Renal pelvis (tissue), 4 donors: Measurements from ENCODE around the gene AIRE. TPM values are rescaled to one million over a fixed set of nuclear protein-coding genes. Genes with fewer than 3 reads are reported as not detected.

Experiments used
- DNase-seq: peaks from one replicate; pipeline ENCODE4 v3.0.0-alpha.2; 2013
- polyA plus RNA-seq, 3 donors: library from polyadenylated mRNA; unstranded; fragments of 120-200 nt; gene quantifications; one replicate each; pipeline ENCODE4 v1.2.1, GENCODE V29; 2013; ENCODE audit not compliant: insufficient read length in 3 of 3

AIRE gene
- polyA plus RNA-seq, 3 donors, result 0.44 to 0.99 (median 0.52) TPM

DNA sequence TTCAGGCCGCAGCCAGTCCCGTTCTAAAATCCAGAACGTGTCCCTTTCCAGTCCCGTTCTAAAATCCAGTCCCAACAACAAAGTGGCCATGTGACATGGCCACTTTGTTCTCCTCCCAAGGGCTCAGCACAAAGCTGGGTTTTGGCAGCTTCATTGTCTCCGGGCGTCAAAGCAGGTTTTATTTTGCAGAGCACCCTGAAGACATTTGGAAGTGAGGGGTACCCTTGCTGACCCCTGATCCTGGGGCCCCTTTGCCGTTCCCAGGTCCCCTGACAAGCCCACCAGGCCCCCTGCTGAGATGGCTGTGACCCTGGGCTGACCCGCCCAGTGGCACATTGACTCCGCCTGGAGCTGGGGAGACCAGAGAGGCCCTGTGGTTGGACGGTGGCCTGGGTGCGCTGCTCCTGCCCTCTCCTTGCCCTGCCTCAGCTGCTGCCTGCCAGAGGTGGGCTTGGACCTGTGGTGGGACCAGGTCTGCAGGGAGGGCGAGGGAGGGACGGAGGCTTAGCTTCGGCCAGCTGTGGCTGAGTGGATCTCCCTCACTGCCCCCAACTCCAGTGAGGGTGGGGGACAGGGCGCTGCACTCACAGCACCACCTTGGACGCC, 18.4 kb downstream of the AIRE start:
- no peak for DNase-seq

DNA sequence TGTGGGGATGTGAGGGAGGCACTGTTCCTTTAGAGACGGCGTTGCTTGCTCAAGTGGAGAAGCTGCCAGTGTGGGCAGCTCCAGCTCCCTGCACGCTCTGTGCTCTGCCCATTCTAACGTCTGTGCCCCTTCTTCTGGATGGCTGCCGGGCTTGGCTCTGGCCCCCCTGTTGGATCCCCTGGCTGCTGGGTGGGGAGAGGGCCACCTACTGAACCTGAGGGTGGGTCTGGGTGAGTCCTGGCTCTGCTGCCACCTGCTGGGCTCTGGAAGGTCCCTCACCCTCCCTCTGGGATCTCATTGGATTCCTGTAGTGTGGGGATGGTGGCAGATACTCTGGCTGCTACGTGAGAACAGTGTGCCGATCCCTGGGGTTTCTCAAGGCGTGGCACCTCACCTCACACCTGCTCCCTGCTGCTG, 19.2 kb downstream of the AIRE start:
- DNase-seq, result peak; percentile 52

DNA sequence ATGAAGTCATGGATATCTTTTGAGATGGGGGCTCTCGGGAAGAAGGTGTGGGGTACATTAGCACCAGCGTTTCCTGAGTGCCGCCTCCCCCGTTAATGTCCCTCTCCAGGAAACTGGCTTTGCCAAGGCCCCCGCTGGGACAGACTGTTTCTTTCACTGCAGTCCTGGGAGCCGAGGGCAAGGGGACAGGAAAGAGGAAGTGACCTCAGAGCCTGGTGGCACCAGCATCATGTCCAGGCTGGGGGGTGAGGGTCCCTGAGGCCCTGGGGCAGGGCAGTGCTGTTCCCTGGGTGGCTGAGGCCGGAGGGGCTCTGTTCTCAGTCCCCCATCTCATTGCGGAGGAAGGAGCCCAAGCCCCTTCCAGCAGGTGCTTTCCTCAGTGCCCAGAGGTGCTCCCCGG, 20.0 kb downstream of the AIRE start:
- no peak for DNase-seq

DNA sequence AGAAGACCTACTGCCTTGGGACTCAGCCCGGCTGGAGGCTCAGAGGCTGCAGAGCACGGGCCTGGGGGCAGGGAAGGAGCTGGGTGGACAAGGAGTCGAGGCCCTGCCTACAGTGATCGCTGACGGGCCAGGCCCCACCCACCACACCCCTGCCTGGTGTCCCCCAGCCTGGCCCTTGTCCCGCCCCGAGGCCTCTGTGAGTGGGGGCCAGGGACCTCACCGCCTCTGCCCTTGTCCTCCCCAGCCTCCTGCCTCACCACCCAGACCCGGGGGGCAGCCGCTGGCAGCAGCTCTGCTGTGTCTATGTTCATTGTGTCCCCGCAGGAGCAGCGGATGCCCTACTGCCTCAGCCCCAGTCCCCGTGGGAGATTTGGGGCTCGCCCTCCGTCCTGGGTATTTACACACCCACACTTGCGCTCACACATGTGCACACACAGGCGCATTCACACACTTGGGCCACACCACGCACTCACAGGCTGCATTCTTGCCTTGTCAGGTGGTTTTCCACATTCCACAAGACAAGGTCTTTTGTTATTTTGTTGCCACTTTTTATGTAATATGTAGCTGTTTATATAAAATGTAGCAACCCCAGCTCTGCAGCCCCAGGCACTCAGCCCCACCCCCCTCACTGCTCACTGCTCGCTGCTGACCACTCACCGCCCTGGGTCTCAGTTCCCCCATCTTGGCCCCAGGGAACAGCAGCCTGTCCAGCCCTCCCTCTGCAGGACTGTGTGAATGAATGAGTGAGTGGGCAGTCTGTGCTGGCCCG, 21.4 kb downstream of the AIRE start:
- no peak for DNase-seq

- no peak for DNase-seq
Observed at GRCh38 chr21:44310628-44311507, 25.2 kb downstream of the AIRE start.

DNA sequence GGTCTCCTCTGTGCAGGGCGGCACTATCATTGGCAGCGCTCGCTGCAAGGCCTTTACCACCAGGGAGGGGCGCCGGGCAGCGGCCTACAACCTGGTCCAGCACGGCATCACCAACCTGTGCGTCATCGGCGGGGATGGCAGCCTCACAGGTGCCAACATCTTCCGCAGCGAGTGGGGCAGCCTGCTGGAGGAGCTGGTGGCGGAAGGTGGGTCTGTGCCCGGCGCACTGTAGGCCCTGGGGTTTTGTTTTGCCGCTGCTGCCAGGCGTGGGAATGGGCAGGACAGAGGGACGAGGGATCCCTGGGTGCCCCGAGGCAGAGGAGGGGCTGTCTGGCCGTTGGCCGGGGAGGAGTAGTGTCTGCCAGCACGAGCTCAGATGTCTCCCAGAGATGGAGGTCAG, 26.4 kb downstream of the AIRE start:
- no peak for DNase-seq

DNA sequence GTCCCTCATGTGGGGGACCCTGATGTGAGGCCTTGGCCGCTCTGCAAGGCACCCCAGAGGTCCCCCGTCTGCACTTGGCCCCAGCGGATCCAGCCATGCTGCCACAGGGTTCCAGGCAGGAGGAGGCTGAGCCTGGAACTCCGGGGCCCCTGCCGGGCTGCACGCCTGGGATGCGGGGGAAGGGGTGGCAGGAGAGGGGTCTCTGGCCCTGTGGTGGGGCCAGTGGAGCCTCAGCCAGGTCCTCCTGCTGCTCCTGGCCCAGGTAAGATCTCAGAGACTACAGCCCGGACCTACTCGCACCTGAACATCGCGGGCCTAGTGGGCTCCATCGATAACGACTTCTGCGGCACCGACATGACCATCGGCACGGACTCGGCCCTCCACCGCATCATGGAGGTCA, 27.0 kb downstream of the AIRE start:
- DNase-seq, result no peak

DNA sequence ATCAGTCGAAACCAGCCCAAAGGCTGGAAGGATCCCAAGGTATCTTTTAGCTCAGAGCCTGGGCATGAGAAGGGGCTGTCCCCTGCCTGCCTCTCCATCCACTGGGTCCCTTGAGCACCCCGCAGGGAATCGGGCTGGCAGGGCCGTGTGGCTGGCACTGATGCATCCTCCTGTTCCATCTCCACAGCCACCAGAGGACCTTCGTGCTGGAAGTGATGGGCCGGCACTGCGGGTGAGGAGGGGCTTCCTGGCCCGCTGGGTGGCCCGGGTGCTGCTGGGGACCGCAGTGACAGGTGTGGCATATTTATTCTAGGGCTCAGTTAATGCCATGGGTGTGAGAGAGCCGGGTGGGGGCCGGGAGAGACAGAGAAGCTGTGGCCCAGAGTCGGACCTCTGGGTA, 27.8 kb downstream of the AIRE start:
- DNase-seq, result no peak

GRCh38 chr21:44314128-44314527, 28.5 kb downstream of the AIRE start:
- DNase-seq, result no peak

DNA sequence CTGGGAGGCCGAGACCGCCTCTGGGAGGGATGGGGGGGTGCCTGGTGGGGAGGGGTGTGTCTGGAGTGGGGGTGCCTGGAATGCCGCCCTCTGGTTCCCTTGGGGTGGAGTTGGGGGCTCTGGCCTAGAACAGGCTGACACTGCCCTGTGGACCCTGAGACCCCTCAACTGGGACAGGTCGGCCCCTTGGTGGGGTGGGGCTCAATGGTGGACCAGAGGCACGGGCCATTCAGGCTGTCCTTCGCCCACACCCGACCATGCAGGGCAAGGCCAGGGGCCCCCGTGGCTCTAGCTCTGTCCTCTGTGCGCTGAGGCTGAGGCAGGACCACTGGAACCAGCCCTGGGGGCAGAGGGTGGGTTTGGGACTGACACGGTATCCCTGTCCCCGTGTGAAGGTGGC, 28.9 kb downstream of the AIRE start:
- no peak for DNase-seq

DNA sequence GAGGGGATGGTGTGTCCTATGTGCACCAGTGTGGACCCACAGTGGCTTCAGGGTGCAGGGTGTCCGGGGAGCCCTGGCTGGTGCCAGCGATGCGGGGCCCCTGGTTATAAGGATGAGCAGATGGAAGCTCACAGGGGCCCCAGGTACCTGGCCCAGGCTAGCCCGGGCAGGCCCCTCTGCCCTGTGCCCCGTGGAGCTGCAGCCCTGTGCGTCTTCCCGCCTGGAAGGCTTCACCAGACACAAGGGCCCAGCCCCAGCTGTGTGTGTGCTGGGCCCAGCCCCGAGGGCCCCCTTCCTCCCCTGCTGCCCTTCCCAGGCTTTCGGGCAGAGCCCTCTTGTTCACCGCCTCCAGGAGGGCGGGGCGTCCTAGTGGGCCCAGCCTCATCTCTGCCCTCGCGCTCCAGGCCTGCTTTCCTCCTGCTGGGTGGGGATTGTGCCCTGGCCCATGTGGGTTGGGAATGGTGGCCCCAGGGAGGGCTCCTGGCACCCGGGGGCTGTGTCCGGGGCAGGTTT, 30.1 kb downstream of the AIRE start:
- DNase-seq, result no peak

- DNase-seq, result no peak
Observed at GRCh38 chr21:44316277-44316900, 30.7 kb downstream of the AIRE start.

GRCh38 chr21:44317241-44317782, 31.6 kb downstream of the AIRE start:
- no peak for DNase-seq

DNA sequence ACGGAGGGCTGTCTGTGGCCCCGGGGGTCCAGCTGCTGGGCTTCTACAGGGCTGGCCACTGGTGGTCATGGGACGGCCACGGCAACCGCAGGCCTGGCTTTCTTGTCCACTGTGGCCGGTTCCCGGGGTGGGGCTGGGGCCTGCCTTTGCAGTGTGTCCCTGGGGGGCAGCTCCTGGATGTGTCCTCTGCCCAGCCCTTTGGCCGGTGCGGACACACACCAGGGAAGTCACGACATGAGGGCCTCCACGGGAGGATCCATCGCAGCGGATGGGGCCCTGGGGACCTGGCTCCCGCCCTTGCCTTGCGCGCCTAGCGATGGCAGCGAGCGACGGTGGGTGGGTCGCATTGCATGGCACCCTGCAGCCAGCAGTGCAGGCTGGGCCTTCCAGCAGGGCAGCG, 32.2 kb downstream of the AIRE start:
- no peak for DNase-seq

DNA sequence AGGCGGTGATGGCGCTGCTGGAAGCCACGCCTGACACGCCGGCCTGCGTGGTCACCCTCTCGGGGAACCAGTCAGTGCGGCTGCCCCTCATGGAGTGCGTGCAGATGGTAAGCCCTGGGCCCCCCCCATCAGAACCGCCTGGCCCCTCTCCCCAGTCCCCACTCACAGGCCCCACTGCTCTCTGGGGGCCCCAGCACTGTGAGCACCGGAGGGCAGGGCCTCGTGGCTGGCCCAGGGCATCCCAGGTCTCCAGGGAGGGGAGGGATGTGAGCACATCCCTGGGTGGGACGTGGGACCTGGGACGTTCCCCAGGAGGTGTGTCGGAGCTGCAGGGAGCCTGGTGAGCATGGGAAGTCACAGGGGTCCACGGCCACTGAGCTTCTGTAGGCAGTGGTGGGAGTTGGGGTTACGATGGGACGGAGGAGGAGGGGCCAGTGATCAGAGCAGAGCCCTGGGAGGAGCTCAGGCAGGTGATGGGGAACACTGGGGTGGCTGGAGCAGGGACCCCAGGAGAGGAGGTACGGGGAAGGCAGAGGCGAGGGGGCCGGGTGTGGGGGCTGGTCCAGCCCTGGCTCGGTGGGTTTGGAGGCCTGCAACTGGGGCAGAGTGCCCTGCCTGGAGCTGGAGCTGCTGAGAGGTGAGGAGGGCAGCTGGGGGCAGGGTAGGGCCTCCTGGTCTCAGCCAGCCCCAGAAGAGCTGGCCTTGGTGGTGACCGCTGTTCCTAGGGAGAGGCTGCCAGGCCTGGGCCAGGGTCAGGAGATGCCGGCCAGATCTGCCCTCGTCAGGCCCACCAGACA, 33.0 kb downstream of the AIRE start:
- no peak for DNase-seq

DNA sequence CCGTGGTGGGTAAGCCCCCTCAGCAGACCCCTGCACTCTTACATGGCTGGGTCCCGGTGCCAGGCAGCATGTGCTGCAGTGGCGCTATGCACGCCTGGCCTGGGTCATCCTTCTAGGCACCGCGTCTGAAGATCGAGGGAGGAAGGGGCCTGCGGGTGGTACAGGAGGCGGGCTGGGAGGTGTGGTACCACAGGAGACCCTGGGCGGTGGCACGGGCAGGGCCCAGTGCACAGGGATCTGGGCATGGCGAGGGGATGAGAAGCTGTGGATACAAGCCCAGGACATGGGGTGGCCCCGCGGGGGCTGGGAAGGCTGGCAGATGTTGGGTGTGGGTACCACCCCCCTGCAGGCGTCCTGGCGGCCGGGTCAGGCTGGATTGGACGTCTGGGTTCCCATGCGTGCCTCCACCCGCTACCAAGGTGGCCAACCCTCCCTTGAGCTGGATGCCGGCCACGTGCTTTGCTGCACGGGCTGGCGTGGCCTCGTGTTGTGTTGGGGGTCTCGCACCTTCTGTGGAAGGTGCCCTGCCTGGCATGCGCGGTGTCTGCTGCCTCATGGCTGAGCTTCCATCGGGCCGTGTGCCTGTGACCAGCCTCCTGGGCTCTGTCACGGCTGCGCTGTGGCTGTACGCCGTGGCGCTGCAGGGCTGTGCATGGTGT, 33.9 kb downstream of the AIRE start:
- no peak for DNase-seq

- no peak for DNase-seq
Observed at GRCh38 chr21:44320847-44321246, 35.2 kb downstream of the AIRE start.

DNA sequence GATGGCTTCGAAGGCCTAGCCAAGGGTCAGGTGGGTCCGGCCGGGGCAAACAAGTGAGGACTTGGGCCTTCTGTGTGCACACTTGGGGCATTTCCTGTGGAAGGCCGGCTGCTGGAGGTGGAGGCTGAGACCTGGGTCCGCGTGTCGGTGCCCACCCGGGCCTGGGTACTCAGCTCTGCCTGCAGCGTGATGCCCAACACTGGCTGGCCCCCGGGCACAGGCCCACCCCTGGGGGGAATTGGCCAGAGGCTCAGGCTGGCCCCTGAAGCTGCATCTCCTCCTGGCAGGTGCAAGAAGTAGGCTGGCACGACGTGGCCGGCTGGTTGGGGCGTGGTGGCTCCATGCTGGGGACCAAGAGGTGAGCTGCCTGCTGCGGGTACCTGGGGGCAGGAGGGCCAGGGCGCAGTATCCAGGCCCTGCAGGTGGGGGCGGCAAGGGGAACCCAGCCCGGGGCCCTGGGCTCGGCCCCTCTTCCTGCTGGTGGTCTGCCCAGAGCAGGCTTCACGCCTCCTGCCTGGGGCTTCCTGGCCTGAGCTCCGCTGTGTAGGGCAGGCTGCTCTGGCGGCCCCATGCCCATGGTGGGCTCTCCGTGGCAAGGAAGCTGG, 36.3 kb downstream of the AIRE start:
- DNase-seq, result no peak

DNA sequence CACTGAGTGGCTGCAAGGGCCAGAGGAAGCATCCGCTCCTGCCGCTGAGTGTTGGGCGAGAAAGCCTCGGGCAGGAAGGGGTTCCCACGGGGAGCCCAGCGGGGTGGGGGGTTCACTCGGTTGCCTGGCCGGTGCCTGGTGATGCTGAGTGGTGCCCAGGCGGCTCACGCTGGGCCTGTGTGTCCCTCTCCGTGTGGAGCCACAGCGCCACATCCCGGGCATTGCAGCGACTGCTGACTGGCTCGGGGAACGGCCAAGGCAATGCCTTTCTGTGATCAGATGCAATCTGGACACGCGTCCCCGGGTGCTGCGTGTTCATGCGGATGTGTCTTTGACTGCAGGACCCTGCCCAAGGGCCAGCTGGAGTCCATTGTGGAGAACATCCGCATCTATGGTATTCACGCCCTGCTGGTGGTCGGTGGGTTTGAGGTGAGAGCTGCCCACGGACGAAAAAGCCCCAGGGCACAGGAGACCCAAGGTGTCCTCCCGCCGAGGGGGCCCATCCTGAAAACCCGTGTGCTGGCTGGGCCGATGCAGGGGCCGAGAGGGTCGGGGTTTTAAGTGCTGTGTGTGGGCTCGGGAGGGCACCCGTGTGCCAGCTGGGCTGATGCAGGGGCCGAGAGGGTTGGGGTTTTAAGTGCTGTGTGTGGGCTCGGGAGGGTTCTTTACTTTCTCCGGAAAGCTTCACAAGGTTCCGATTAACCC, 37.1 kb downstream of the AIRE start:
- DNase-seq, result no peak
